ENCODE results near the gene IRF5. TPM values are rescaled to one million over a fixed set of nuclear protein-coding genes. Genes with fewer than 3 reads are reported as not detected.

IRF5 gene
- total and polyA plus RNA-seq, 10 of the 15 experiments (the other 5 are each of a cell fraction or from before 2014, with no cell fraction given), result 5.4 to 90.3 (median 61.7) TPM

DNA sequence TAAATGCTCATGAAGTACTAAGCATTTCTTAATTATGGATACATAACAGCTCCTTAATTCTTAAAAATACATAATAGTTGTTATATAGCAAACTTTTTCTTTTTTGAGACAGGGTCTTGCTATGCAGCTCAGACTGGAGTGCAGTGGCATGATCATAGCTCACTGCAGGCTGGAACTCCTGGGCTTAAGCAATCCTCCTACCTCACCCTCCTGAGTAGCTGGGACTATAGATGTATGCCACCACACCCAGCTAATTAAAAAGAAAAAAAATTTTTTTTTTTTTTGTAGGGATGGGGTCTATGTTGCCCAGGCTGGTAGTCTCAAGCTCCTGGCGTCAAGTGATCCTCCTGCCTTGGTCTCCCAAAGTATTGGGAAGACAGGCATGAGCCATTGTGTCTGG lies 30.9 kb downstream of the IRF5 start:
- Histone ChIP-seq H3K27me3 (replicated peaks in 1 of 2; ENCODE audit: control insufficient read depth in 2 of 2, insufficient read depth in 2 of 2, low read length in 1 of 2) (no peaks in the 10 kb centered on the region), H3K9me3 (replicated peaks; ENCODE audit: control insufficient read depth, insufficient read depth, low read length) (no peaks in the 10 kb centered on the region; the same call in 1 of the 3 replicates), H3K4me3 (no peak overlapping the region), H3K4me1 (ENCODE audit: control insufficient read depth, insufficient read depth, low read length) (peaks cover 5% of the 10 kb centered on the region; the same call in 1 of the 2 replicates), H3K79me2 (ENCODE audit: control insufficient read depth, insufficient read depth, low read length) (no peaks in the 10 kb centered on the region; the same call in none of the 2 replicates), H3K36me3 (ENCODE audit: control insufficient read depth in 2 of 2, insufficient read depth in 2 of 2, low read length in 1 of 2) (peaks cover 5 to 30% of the 10 kb centered on the region in 2 experiments), H2AFZ (ENCODE audit: control insufficient read depth, low read depth, low read length) (no peak overlapping the region), H3K4me2 (ENCODE audit: control insufficient read depth, insufficient read depth) (no peak overlapping the region), H3K27ac (ENCODE audit: control insufficient read depth, insufficient read depth) (no peak overlapping the region), H4K20me1 (ENCODE audit: control insufficient read depth, insufficient read depth) (no peaks in the 10 kb centered on the region), H3K9ac (ENCODE audit: control insufficient read depth, insufficient read depth, low read length) (no peak overlapping the region)
- SMC1A ChIA-PET (ENCODE audit: uncharacterized antibody, unreplicated experiment), result interaction anchor here (0.7 to 2.0 kb wide), 8 partner anchors 10 to 123 kb away, joined by 3 to 7 read pairs (median 3); no protein-coding TSS in a partner anchor
- ATAC-seq (no peak), FAIRE-seq (no peak), DNase-seq (ENCODE audit: low read depth, low spot score) (no peak)
- in situ Hi-C loops (cut with MboI), result no loop called here
- RAD21 ChIA-PET (ENCODE audit: unreplicated experiment), result interaction anchor here (1.7 kb wide), 1 partner anchor 120 kb away, joined by 4 read pairs; no protein-coding TSS in a partner anchor
- intact Hi-C loops (cut with micrococcal nuclease; ENCODE audit: unreplicated experiment), result loop anchor here (10.0 kb wide), 1 partner anchor 246 kb away; no protein-coding TSS in a partner anchor
- POLR2A ChIA-PET, result interaction anchor here (0.5 to 0.9 kb wide), 3 partner anchors 8 to 465 kb away, joined by 3 to 6 read pairs (median 4); no protein-coding TSS in a partner anchor
- no peak for TF ChIP-seq CHD4 (IDR thresholded peaks at IDR 0.05)
- no peak for TF ChIP-seq KAT2A (conservative IDR thresholded peaks at IDR 0.05; ENCODE audit: control insufficient read depth, low read depth, low read length)
- no peak for TF ChIP-seq TCF7 (IDR thresholded peaks at IDR 0.05; ENCODE audit: borderline replicate concordance)
- no peak for TF ChIP-seq CREM (IDR thresholded peaks at IDR 0.05; ENCODE audit: low read depth)
- TF ChIP-seq PKNOX1 (IDR thresholded peaks at IDR 0.05), result no peak
- TF ChIP-seq SUPT20H (IDR thresholded peaks at IDR 0.05; ENCODE audit: borderline replicate concordance, control insufficient read depth, low read depth, low read length), result no peak
- no peak for TF ChIP-seq RCOR1 (conservative IDR thresholded peaks at IDR 0.05; ENCODE audit: low read depth, low read length)
- no peak for TF ChIP-seq ZNF622 (IDR thresholded peaks at IDR 0.05)
- no peak for TF ChIP-seq SMAD1 (IDR thresholded peaks at IDR 0.05; ENCODE audit: low read depth, partially characterized antibody)
- TF ChIP-seq ZNF24 (IDR thresholded peaks at IDR 0.05), result no peak
- TF ChIP-seq BCLAF1 (IDR thresholded peaks at IDR 0.05), result no peak
- no peak for TF ChIP-seq GABPA (IDR thresholded peaks at IDR 0.05; ENCODE audit: low read depth)
- TF ChIP-seq IKZF2 (IDR thresholded peaks at IDR 0.05), result no peak
- no peak for TF ChIP-seq CEBPB (IDR thresholded peaks at IDR 0.05; ENCODE audit: borderline replicate concordance in 1 of 2, low read depth in 2 of 2, low read length in 2 of 2)
- TF ChIP-seq ZZZ3 (IDR thresholded peaks at IDR 0.05; ENCODE audit: control insufficient read depth, insufficient read length, low read depth), result no peak
- TF ChIP-seq FOS (IDR thresholded peaks at IDR 0.05; ENCODE audit: borderline replicate concordance, extremely low read depth, insufficient read length), result no peak
- no peak for TF ChIP-seq SMAD5 (IDR thresholded peaks at IDR 0.05; ENCODE audit: low read depth)
- no peak for TF ChIP-seq BMI1 (IDR thresholded peaks at IDR 0.05; ENCODE audit: borderline replicate concordance)
- TF ChIP-seq IRF3 (IDR thresholded peaks at IDR 0.05), result no peak
- CTCF ChIA-PET, result interaction anchor here (0.6 to 1.6 kb wide), 4 partner anchors 10 to 1133 kb away, joined by 3 to 6 read pairs (median 4); no protein-coding TSS in a partner anchor
- 100% methylated on average over 1 of the region's 1 CpG for WGBS (ENCODE audit: insufficient coverage, insufficient replicate concordance, low lambda C conversion rate, missing lambda C conversion rate)
- no TSS peak for BruUV-seq (replicated peaks)
